B cell (primary cell): ENCODE measurements around the gene STOML3. TPM values are rescaled to one million over a fixed set of nuclear protein-coding genes. Genes with fewer than 3 reads are reported as not detected.

Experiments used
- ATAC-seq: fragments of 200-7000 bp; cut with Tn5 transposase; one replicate; pipeline ENCODE4 v1.10.0; 2021; ENCODE audit warnings: low read depth, mild to moderate bottlenecking, moderate number of reproducible peaks, moderate library complexity
- CTCF ChIA-PET: fragments of 350-600 bp; sonication (Branson Sonifier 250); formaldehyde crosslinking; loops from one replicate; lab custom pipeline; 2021; ENCODE audit warnings: antibody characterized with exemption, inconsistent platforms; lab: Charles Lee
- POLR2A ChIA-PET: fragments of 350-600 bp; sonication (Branson Sonifier 250); formaldehyde crosslinking; loops from one replicate; lab custom pipeline; 2021; ENCODE audit warnings: antibody characterized with exemption; lab: Charles Lee
- DNase-seq: peaks from one replicate; pipeline ENCODE4 v3.0.0; 2013
- H2AFZ ChIP-seq: 2 replicates; pipeline ENCODE4 v1.6.1; 2012; ENCODE audit warnings: mild to moderate bottlenecking, low read depth, low read length; ENCODE audit not compliant: insufficient read depth, poor library complexity, severe bottlenecking
- H3K27ac ChIP-seq, 2 donors: 1 replicate in 1 of 2; 2 replicates in 1 of 2; pipeline ENCODE4 v1.5.1; 2012 to 2013; ENCODE audit warnings: low read length in 2 of 2, mild to moderate bottlenecking in 2 of 2, moderate library complexity in 1 of 2
- H3K27me3 ChIP-seq, 4 experiments: fragments of 200-600 bp in 1 of 4; sonication (generic) in 1 of 4; replicated peaks in 1 of 4; 1 replicate in 2 of 4; 2 replicates in 2 of 4; pipeline versions ENCODE4 v1.6.1 to v1.7.0; 2013 to 2016; ENCODE audit warnings: low read length in 3 of 4, mild to moderate bottlenecking in 2 of 4, mixed read lengths in 1 of 4, moderate library complexity in 1 of 4; ENCODE audit not compliant: insufficient read depth in 4 of 4, control insufficient read depth in 3 of 4; ENCODE audit errors: control extremely low read depth in 1 of 4
- H3K36me3 ChIP-seq, 2 experiments: replicated peaks in 1 of 2; 1 replicate in 1 of 2; 2 replicates in 1 of 2; pipeline versions ENCODE4 v1.6.1 to v1.7.1; 2013; ENCODE audit warnings: low read length in 1 of 2; ENCODE audit not compliant: insufficient read depth in 2 of 2, control insufficient read depth in 1 of 2; ENCODE audit errors: control extremely low read depth in 1 of 2, extremely low read depth in 1 of 2
- H3K4me1 ChIP-seq, 2 donors: fragments of 200-600 bp in 1 of 2; sonication (generic) in 1 of 2; 1 replicate in 1 of 2; 2 replicates in 1 of 2; pipeline versions ENCODE4 v1.5.1 to v1.6.1; 2013 to 2017; ENCODE audit warnings: low read length in 2 of 2; ENCODE audit not compliant: control insufficient read depth in 2 of 2, insufficient read depth in 2 of 2
- H3K4me2 ChIP-seq: replicated peaks from 2 replicates; pipeline ENCODE3; 2012; ENCODE audit warnings: mild to moderate bottlenecking, low read depth, low read length; ENCODE audit not compliant: poor library complexity, severe bottlenecking
- H3K4me3 ChIP-seq, 5 experiments: fragments of 200-600 bp in 1 of 5; sonication (generic) in 1 of 5; 1 replicate in 3 of 5; 2 replicates in 2 of 5; pipeline versions ENCODE4 v1.5.1 to v1.7.0; 2011 to 2016; ENCODE audit warnings: low read length in 4 of 5, mild to moderate bottlenecking in 4 of 5, low read depth in 2 of 5, control low read depth in 1 of 5, moderate library complexity in 1 of 5; ENCODE audit not compliant: insufficient read depth in 1 of 5; ENCODE audit errors: control extremely low read depth in 1 of 5, extremely low read depth in 1 of 5
- H3K79me2 ChIP-seq: fragments of 200-600 bp; sonication (generic); one replicate; pipeline ENCODE4 v1.6.0; 2016; ENCODE audit warnings: low read length; ENCODE audit not compliant: control insufficient read depth, insufficient read depth
- H3K9ac ChIP-seq: fragments of 200-600 bp; sonication (generic); 2 replicates; pipeline ENCODE4 v1.6.1; 2017; ENCODE audit warnings: mild to moderate bottlenecking, low read length, moderate library complexity
- H3K9me3 ChIP-seq, 3 donors: one replicate each; pipeline versions ENCODE4 v1.6.1 to v1.7.1; 2013; ENCODE audit warnings: low read length in 2 of 3; ENCODE audit not compliant: control insufficient read depth in 2 of 3, insufficient read depth in 1 of 3; ENCODE audit errors: control extremely low read depth in 1 of 3
- H4K20me1 ChIP-seq: 2 replicates; pipeline ENCODE4 v1.6.0; 2012; ENCODE audit warnings: mild to moderate bottlenecking, low read length; ENCODE audit not compliant: insufficient read depth, control insufficient read depth, poor library complexity, severe bottlenecking
- H3K27ac Mint-ChIP-seq: one replicate; pipeline ENCODE4 v1.8.0; 2021; ENCODE audit warnings: mixed read lengths
- H3K27me3 Mint-ChIP-seq: one replicate; pipeline ENCODE4 v1.8.0; 2021; ENCODE audit warnings: mixed read lengths
- H3K4me1 Mint-ChIP-seq: one replicate; pipeline ENCODE4 v1.8.0; 2021; ENCODE audit warnings: mixed read lengths
- H3K4me3 Mint-ChIP-seq: one replicate; pipeline ENCODE4 v1.8.0; 2021; ENCODE audit warnings: mixed read lengths
- H3K9me3 Mint-ChIP-seq: one replicate; pipeline ENCODE4 v1.8.0; 2022; ENCODE audit warnings: mixed read lengths; ENCODE audit not compliant: insufficient read depth
- EZH2 ChIP-seq: IDR thresholded peaks from 2 replicates; pipeline ENCODE4 v1.6.1; 2012; ENCODE audit warnings: borderline replicate concordance, low read depth, mild to moderate bottlenecking, moderate library complexity, low read length; ENCODE audit not compliant: insufficient read depth, poor library complexity, severe bottlenecking
- WGBS: methylation state at CpG from one replicate; pipeline ENCODE4 v1.1.5; 2013; ENCODE audit warnings: missing lambda C conversion rate; ENCODE audit not compliant: insufficient coverage; 5-methylcytosine and 5-hydroxymethylcytosine counted together
- intact Hi-C: fragments of 100-400 bp; cut with micrococcal nuclease; formaldehyde crosslinking; loops from one replicate; pipeline ENCODE4 v1.10.0; 2022
- polyA plus RNA-seq: library from polyadenylated mRNA; depleted of rRNA; stranded (reverse); fragments of >200 nt; gene quantifications from 2 replicates; pipeline ENCODE4 v1.2.3, GENCODE V29; 2012
- total RNA-seq, 2 donors: library from RNA; stranded (reverse); fragments of 120-200 nt in 1 of 2; gene quantifications; 1 replicate in 1 of 2; 2 replicates in 1 of 2; pipeline versions ENCODE4 v1.2.3 to v1.2.4, GENCODE V29; 2013 to 2022
- TF ChIP-seq, protein P1 (sequence below): fragments of 200-600 bp; IDR thresholded peaks from one replicate; pipeline ENCODE4 v1.8.0; 2022; ENCODE audit warnings: antibody characterized with exemption, mild to moderate bottlenecking

The STOML3 gene
- total and polyA plus RNA-seq, 2 donors (not counting 1 experiment from before 2014, with no cell fraction given): not detected

DNA sequence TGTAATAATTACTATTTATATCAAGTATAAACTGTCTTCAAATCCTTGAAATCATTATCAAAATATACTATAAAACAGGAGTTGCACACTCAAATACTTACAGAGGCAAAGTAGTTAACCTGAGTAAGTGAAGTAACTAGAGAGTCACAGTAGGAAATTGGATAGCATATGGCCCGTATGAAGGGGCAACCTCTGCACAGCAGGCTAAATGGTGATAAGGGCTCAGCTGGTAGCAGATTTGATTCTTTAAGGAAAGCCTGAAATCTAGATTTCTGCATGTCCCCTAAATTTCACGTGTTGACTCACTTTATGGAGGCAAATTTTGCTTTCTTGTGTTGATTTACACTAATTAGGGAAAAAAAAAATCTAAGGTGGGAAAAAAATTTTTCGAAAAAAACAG lies 46.4 kb downstream of the STOML3 start:
- Histone ChIP-seq H3K9me3 (peaks cover 0 to 5% (median 0%) of the 10 kb centered on the region in 3 donors), H3K4me1 (no peaks in the 10 kb centered on the region), H3K27me3 (no peaks in the 10 kb centered on the region), H3K36me3 (no peaks in the 10 kb centered on the region), H2AFZ (no peak overlapping the region), H3K9ac (no peak overlapping the region), H3K4me3 (no peak overlapping the region), H3K27ac (no peak overlapping the region), H3K4me2 (no peak overlapping the region), H3K79me2 (no peaks in the 10 kb centered on the region), H4K20me1 (no peaks in the 10 kb centered on the region)
- 71% methylated on average over 1 of the region's 3 CpGs for whole genome bisulfite sequencing
- Mint-ChIP-seq H3K4me3 (no peak overlapping the region), H3K9me3 (no peaks in the 10 kb centered on the region), H3K4me1 (no peaks in the 10 kb centered on the region), H3K27me3 (peaks cover 7% of the 10 kb centered on the region), H3K27ac (no peak overlapping the region)
- ChIA-PET POLR2A (no interaction called here), CTCF (no interaction called here)
- intact Hi-C loops: no loop called here
- TF ChIP-seq, protein P1, sequence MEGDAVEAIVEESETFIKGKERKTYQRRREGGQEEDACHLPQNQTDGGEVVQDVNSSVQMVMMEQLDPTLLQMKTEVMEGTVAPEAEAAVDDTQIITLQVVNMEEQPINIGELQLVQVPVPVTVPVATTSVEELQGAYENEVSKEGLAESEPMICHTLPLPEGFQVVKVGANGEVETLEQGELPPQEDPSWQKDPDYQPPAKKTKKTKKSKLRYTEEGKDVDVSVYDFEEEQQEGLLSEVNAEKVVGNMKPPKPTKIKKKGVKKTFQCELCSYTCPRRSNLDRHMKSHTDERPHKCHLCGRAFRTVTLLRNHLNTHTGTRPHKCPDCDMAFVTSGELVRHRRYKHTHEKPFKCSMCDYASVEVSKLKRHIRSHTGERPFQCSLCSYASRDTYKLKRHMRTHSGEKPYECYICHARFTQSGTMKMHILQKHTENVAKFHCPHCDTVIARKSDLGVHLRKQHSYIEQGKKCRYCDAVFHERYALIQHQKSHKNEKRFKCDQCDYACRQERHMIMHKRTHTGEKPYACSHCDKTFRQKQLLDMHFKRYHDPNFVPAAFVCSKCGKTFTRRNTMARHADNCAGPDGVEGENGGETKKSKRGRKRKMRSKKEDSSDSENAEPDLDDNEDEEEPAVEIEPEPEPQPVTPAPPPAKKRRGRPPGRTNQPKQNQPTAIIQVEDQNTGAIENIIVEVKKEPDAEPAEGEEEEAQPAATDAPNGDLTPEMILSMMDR: no peak
- no peak for ATAC-seq
- no peak for DNase-seq

DNA sequence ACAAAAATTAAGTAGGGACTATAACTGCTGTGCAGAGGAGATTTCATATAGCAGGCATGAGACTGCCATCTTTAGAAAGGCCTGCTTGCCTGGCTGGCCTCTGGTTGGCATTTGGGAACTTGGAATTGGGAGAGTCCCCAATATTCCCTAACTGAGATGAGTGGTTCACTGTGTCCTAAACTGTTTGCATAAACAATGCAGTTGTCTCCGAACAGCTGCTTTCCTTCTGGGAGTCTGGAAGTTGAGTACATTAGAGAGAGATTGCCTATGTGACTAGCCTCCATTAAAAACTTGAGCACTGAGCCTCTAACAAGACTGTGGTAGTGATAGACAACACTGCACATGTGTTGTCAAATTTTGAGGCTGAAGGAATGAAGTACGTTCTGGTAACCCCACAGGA lies 47.4 kb downstream of the STOML3 start:
- H3K4me3 Mint-ChIP-seq: no peak overlapping the region
- Histone ChIP-seq H3K4me3 (no peak overlapping the region), H3K27me3 (no peaks in the 10 kb centered on the region), H3K27ac (no peak overlapping the region), H3K79me2 (no peaks in the 10 kb centered on the region), H3K4me2 (no peak overlapping the region), H3K4me1 (no peaks in the 10 kb centered on the region), H4K20me1 (no peaks in the 10 kb centered on the region), H3K9me3 (no peaks in the 10 kb centered on the region), H2AFZ (no peak overlapping the region), H3K36me3 (no peaks in the 10 kb centered on the region), H3K9ac (no peak overlapping the region)
- CTCF ChIA-PET: no interaction called here
- TF ChIP-seq EZH2: no peak
- TF ChIP-seq, protein P1: no peak
- no peaks in the 10 kb centered on the region for H3K9me3 Mint-ChIP-seq
- H3K27me3 Mint-ChIP-seq: peaks cover 10% of the 10 kb centered on the region
- WGBS: 71% methylated on average over 1 of the region's 2 CpGs
- POLR2A ChIA-PET: no interaction called here
- ATAC-seq (no peak), DNase-seq (no peak)
- H3K27ac Mint-ChIP-seq: no peak overlapping the region
- H3K4me1 Mint-ChIP-seq: no peaks in the 10 kb centered on the region
- intact Hi-C loops: no loop called here
